A549 (cell line): ENCODE measurements around the gene UNC45A.

Experiments
- CBX8 ChIP-seq: fragments of 200-600 bp; sonication (generic); IDR thresholded peaks from 2 replicates; pipeline ENCODE4 v1.6.1; 2016
- CEBPB ChIP-seq, 2 experiments: fragments of >200 bp in 1 of 2; sonication (Bioruptor Twin) in 1 of 2; formaldehyde crosslinking in 1 of 2; IDR thresholded peaks; 2 replicates each; pipeline ENCODE4 v1.6.1; 2012 to 2016
- EP300 ChIP-seq, 2 experiments: fragments of >200 bp; sonication (Bioruptor Twin); formaldehyde crosslinking; IDR thresholded peaks; 2 replicates in 1 of 2; 3 replicates in 1 of 2; pipeline ENCODE4 v1.6.1; 2016 to 2017
- FOSL2 ChIP-seq, 2 experiments: fragments of 450-650 bp in 1 of 2; fragments of >200 bp in 1 of 2; sonication (Bioruptor Twin) in 1 of 2; formaldehyde crosslinking; IDR thresholded peaks; 2 replicates each; pipeline versions ENCODE4 v1.5.0 to v1.6.1; 2016 to 2020; ENCODE audit warnings: mild to moderate bottlenecking in 1 of 2, moderate library complexity in 1 of 2
- MAFK ChIP-seq: fragments of 450-650 bp; IDR thresholded peaks from 2 replicates; pipeline ENCODE4 v1.6.1; 2014; ENCODE audit not compliant: partially characterized antibody
- POLR2A ChIP-seq: IDR thresholded peaks from 2 replicates; pipeline ENCODE4 v1.6.1; 2012; ENCODE audit warnings: mild to moderate bottlenecking, low read length
- SREBF2 ChIP-seq: fragments of 450-650 bp; IDR thresholded peaks from 2 replicates; pipeline ENCODE4 v1.6.1; 2014; ENCODE audit warnings: mild to moderate bottlenecking, moderate library complexity
- ZFP36 ChIP-seq: fragments of 450-650 bp; IDR thresholded peaks from 2 replicates; pipeline ENCODE4 v1.6.1; 2014; ENCODE audit warnings: borderline replicate concordance; ENCODE audit not compliant: partially characterized antibody
- TF ChIP-seq, protein P1 (sequence below): fragments of 450-650 bp; IDR thresholded peaks from 2 replicates; pipeline ENCODE4 v1.6.1; 2014; ENCODE audit warnings: antibody characterized with exemption
- TF ChIP-seq, protein P2 (sequence below): fragments of >200 bp; sonication (Bioruptor Twin); formaldehyde crosslinking; IDR thresholded peaks from 3 replicates; pipeline ENCODE4 v1.5.1; 2016
- TF ChIP-seq, protein P3 (sequence below): fragments of 200-600 bp; sonication (generic); IDR thresholded peaks from 2 replicates; pipeline ENCODE4 v1.6.1; 2016; ENCODE audit warnings: antibody characterized with exemption, mild to moderate bottlenecking, moderate library complexity
- TF ChIP-seq, protein P4 (sequence below): IDR thresholded peaks from 2 replicates; pipeline ENCODE4 v1.6.1; 2012

DNA sequence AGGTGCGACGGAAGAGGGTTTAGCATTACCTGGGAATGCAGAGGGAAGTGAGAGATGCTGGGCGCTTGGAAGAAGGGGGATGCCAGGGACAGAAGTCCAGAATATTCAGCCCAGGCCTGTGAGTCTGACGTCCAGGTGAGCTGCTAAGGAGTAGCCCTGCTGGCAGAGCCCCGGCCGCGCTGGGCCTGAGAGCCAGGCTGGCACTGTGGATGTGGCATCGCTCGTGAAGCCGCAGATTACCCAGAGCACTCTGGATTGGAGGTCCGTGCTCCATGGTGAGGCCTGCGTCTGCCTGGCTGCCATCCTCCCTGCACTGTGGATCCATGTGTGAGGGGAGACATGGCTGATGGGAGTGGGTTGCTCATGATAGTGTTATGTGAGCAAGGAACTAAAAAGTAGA, 17.5 kb upstream of the UNC45A start:
- TF ChIP-seq, protein P1, sequence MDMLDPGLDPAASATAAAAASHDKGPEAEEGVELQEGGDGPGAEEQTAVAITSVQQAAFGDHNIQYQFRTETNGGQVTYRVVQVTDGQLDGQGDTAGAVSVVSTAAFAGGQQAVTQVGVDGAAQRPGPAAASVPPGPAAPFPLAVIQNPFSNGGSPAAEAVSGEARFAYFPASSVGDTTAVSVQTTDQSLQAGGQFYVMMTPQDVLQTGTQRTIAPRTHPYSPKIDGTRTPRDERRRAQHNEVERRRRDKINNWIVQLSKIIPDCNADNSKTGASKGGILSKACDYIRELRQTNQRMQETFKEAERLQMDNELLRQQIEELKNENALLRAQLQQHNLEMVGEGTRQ = no peak
- TF ChIP-seq, protein P2, sequence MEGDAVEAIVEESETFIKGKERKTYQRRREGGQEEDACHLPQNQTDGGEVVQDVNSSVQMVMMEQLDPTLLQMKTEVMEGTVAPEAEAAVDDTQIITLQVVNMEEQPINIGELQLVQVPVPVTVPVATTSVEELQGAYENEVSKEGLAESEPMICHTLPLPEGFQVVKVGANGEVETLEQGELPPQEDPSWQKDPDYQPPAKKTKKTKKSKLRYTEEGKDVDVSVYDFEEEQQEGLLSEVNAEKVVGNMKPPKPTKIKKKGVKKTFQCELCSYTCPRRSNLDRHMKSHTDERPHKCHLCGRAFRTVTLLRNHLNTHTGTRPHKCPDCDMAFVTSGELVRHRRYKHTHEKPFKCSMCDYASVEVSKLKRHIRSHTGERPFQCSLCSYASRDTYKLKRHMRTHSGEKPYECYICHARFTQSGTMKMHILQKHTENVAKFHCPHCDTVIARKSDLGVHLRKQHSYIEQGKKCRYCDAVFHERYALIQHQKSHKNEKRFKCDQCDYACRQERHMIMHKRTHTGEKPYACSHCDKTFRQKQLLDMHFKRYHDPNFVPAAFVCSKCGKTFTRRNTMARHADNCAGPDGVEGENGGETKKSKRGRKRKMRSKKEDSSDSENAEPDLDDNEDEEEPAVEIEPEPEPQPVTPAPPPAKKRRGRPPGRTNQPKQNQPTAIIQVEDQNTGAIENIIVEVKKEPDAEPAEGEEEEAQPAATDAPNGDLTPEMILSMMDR = no peak
- TF ChIP-seq MAFK (no peak), POLR2A (no peak), EP300 (IDR thresholded peaks at IDR 0.05) (no peak), SREBF2 (no peak), FOSL2 (IDR thresholded peaks at IDR 0.05) (no peak), FOSL2 (CRISPR knock-in tag; IDR thresholded peaks at IDR 0.05) (no peak), ZFP36 (no peak), CEBPB (IDR thresholded peaks at IDR 0.05) (no peak), CBX8 (no peak)
- TF ChIP-seq, protein P3, sequence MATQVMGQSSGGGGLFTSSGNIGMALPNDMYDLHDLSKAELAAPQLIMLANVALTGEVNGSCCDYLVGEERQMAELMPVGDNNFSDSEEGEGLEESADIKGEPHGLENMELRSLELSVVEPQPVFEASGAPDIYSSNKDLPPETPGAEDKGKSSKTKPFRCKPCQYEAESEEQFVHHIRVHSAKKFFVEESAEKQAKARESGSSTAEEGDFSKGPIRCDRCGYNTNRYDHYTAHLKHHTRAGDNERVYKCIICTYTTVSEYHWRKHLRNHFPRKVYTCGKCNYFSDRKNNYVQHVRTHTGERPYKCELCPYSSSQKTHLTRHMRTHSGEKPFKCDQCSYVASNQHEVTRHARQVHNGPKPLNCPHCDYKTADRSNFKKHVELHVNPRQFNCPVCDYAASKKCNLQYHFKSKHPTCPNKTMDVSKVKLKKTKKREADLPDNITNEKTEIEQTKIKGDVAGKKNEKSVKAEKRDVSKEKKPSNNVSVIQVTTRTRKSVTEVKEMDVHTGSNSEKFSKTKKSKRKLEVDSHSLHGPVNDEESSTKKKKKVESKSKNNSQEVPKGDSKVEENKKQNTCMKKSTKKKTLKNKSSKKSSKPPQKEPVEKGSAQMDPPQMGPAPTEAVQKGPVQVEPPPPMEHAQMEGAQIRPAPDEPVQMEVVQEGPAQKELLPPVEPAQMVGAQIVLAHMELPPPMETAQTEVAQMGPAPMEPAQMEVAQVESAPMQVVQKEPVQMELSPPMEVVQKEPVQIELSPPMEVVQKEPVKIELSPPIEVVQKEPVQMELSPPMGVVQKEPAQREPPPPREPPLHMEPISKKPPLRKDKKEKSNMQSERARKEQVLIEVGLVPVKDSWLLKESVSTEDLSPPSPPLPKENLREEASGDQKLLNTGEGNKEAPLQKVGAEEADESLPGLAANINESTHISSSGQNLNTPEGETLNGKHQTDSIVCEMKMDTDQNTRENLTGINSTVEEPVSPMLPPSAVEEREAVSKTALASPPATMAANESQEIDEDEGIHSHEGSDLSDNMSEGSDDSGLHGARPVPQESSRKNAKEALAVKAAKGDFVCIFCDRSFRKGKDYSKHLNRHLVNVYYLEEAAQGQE = no peak
- TF ChIP-seq, protein P4, sequence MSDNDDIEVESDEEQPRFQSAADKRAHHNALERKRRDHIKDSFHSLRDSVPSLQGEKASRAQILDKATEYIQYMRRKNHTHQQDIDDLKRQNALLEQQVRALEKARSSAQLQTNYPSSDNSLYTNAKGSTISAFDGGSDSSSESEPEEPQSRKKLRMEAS = no peak
